RPMI8226 (cell line): ENCODE measurements around the gene TBCD.

Source experiments
- DNase-seq: peaks from one replicate; pipeline ENCODE4 v3.0.0-alpha.2; 2015

TBCD gene

DNA sequence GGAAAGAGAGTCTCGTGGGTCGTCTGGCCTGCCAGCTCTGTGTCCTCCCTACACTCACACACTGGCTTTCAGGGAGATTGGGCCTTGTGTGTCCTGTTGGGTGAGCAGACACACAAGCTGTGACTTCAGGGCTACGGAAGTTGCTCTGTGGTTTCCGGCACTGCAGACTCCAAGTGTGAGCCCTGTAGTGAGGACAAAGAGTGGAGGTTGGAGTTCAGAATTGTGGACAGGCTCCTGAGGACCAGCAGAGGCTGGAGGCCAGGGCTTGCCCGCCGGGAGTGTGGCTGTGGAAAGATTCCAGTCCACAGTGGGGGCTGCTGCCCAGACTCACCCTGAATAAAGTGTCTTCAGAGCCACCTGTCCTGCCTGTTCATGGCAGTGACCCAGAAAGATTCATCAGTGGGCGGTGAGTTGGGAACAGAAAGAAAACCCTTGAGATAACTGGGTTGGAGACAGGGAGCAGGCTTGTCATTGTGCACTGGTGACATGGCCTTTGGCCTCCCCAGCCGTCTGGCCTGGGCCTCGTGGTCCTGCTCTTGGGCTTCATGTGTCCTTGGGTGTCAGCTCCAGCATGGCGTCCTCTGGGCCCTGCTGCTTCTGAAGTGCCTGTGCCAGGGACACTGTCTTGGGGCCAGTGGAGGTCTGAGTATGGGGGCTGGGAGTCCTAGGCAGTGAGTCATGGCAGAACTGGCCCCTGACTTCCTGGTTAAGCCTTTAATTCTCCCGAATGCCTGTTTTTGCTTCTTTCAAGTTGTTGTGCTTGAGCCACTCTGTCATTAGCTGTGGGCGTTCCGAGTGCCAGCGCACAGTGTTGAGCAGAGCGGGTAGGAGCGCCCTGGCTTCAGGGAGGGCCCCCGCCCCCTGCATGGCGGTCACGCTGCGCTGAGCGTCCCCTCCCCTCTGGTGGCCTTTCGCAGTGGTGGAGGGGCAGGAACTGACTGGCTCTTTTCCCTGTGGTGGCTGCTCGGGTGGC lies 107.9 kb downstream of the TBCD start:
- DNase-seq: no peak

DNA sequence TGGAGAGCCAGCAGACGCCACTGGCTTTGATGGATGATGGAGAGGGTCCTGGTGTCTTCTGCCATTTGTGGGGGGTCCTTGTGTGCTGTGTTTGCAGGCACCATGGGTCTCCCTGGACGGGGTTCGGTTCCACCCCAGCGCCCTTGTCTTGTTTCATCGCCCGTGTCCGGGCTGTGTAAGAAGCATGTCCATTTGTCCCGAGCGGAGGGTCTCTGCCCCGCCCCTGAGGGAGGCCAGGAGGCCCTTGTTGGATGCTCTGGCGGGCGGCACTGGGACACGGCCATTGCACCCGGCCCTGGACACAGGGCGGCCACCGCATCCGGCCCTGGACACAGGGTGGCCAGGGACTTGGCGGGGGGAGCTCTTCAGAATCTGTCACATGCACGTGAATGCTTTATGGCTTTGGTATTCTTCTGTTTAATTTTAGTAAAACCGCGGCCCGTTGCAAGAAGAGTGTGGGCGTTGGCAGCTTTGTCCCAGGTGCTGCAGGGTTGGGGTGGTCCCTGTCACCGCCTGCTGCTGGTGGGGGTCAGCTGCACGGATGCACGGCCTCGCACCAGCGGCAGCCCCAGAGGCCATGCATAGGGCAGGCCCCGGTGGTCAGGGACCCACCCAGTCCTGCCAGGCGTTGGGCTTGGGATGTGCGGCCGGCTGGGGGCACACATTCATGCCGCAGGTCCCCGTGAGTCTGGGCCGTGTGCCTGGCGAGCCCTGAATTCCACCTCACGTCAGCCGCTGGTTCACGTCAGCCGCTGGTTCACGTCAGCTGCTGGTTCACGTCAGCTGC lies 108.9 kb downstream of the TBCD start:
- DNase-seq: no peak

DNA sequence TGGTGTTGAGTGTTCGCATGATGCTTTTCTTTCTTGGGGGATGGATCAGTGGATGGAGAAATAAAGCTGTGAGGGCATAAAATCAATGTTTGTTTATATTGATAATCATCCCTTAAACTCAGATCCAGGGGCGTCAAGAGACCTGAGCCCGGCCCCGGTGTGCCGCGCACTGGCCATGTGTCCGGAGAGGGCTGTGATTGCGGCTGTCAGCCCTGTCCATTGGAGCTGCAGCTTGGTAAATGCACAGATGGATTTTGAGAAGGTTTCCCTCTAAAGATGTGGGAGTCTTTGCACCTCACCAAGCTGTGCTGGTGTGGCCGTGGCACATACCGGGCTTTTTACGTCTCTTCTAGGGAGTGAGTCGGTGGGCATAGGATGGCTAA lies 109.5 kb downstream of the TBCD start:
- no peak for DNase-seq

DNA sequence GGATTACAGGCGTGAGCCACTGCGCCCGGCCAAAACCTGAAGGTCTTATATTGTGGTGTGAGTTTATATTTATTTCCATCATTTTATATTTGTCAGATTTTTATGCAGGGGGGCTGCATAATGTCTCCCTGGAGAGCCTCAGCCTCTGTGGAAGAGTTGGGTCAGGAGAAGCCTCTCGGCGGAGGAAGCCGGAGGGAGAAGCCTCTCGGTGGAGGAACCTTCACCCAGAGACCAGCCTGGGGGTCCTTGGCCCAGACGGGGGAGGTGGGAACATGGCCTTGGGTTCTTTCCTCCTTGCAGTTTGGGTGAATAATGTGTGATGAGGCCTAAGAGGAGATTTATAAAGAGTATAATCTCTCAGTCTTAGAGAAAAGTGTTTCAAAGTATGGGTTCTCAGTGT lies 110.3 kb downstream of the TBCD start:
- no peak for DNase-seq

GRCh38 chr17:82862737-82863382 lies 111.0 kb downstream of the TBCD start:
- no peak for DNase-seq

- no peak for DNase-seq
Observed at GRCh38 chr17:82863383-82863940, 111.6 kb downstream of the TBCD start.

DNA sequence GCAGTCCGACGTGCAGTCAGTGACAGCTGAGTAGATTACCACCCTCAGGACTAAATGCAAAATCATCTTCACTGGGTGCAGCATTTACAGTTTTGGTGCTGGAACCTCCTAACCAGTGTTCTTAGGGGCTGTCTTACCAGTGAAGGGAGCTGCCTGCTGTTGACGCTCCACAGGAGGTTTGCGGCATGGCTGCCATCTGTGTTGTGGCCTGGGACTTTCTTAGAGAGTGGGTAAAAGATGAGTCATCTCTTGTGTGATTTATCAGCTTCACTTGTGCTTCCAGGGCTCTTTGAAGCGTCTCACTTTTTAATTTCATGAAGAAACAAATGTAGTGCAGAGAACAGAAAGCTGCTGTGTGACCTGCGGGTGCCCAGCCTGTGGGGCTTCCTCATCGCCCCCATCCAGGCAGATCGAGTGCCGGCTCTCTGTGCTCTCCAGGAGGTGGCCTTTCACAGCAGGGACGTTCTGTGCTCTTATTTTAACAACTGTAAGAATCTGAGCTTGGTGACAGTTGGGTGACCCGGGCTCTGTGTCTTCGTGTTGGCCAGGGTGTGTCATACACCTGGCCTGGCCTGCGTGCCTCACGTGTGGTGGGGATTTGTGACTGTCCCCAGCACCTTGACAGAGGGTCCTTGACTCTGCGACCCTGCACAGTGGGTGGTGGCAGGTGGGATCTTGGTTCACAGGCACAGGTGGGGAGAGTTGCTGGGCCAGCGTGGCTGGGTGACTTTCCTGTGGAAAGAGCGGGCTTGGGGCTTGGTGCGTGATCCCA lies 112.3 kb downstream of the TBCD start:
- peak; percentile 34 for DNase-seq

DNA sequence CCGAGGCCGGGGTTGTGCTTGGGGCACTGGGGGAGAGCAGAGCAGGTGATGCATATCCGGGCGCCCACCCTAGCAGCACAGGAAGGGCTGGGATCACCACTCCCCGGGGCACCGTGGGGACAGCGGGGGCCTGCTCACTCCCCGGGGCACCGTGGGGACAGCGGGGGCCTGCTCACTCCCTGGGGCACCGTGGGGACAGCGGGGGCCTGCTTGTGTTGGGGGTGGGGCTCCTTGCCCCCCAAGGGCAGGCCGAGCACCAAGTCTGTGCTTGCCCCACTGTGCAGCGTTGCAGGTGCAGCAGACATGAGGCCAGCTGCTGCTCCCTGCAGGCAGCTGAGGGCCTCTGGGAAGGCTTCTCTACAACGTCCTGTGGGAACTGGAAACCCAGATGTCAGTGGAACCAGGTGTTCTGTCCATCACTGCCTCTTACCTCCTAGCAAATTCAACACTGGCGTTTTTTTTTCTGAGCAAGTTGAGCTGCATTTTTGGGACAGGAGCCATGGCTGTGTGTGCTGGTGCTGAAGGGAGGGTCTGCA lies 112.9 kb downstream of the TBCD start:
- DNase-seq: peak; percentile 11

DNA sequence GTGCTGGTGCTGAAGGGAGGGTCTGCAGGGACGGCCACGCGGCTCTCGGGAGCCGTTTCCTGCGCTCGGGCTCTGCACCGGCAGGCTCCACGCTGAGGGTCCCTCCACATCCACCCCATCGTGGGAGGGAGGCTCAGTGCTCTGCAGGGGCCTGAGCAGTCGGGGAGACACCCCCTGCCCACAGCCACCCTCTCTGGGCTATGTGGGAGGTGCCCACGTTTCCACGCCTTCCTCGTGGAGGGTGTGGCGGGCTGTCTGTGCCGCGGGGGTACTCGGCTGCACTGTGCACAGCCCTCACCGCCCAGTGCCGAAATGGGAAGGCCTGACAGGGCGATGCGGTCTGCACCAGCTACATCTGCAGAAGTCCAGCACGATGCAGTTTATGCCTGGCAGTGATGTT lies 113.4 kb downstream of the TBCD start:
- no peak for DNase-seq

DNA sequence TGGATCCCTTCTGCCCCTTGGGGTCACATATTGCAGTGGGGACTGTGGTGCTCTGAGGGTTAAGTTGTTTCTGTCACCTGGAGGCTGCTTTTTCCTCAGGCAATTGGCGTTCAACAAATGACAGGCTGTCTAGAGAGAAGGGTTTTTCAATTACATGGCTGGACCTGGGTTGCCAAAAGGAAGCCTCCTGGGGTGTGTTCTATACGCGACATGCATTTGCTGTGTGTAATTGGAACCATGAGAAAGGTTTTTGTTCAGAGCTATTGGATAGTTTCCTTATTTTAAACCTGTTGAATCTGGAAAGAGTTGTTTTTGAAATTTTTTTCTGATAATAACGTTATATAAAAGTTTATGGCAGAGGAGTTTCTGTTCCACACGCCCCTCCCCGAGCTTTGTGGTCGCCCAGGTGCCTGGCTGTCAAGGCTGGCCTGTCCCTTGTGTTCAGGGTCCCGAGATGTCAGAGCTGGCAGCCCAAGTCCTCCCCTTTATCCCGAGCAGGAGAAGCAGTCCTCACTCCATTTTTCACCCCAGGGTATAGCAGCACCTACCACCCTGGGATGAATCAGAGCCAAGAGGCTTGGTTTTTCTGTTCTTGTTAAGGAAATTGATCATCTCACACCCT lies 114.0 kb downstream of the TBCD start:
- no peak for DNase-seq

DNA sequence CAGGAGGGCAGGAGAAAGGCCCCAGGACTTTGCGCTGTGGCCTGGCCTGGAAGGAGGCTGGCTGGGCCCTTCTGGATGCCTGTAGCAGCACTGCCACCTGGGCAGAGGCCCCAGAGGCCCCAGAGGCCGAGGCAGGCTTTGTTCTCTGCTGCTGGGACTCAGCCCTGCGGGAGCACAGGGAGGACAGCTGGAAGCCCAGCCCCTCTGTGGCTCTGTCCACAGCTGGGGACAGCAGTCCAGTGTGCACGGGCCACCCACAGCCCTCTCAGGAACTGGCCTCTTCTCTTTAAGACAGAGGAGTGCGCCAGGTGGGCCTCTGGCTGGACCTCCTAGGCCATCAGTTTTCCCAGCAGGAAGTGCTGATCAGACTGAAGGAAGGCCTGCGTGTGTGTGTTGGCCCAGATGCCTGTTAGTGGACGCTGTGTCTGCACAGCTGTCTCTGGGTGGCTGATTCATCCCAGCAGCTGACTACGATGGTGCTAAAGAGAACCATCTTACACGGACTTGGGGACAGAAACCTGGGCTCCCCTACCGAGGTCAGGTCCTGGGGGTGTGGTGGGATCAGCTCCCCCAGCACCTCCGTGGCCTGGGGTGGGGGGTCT lies 114.8 kb downstream of the TBCD start:
- no peak for DNase-seq

DNA sequence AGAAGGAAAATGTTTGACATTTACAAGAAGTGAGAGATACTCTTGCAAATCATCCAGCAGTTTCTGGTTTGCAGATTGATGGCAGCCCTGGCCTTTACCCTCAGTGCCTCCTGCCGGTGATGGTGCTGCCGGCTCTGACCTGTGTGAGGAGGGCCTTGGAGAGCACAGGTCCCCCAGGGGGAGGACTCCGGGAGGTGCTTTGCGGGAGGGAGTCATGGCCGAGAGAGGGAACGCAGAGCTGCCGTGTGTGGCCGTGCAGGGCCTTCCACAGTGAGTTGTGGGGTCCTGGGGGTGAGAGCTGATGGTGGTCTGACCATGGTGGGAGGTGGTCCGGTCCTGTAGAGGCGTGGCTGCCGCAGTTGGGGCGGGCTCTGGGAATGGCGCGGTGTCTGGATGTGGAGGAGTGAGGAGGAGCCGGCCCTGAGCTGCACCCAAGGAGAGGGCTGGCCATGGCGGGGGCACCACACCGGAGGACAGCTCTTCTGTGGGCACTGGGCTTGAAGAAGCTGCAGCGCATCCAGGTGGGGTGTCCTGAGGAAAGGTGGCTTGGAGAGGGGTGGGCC lies 116.0 kb downstream of the TBCD start:
- no peak for DNase-seq

DNA sequence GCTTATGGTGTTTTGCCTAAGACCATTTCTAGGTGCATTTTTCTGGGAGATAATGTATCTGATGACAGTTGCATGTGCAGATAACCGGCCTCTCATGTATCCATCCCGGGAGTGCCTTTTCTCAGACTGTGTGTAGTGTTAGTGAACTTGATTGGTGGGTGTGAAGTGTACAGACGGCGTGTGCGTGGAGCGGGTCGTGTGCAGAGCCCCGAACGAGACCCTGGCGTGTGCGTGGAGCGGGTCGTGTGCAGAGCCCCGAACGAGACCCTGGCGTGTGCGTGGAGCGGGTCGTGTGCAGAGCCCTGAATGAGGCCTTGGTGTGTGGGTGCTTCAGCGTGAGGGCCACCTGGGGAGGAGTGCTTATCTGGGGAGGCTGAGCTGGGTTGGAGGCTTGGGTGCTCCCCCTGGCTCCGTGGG lies 116.9 kb downstream of the TBCD start:
- DNase-seq: no peak

DNA sequence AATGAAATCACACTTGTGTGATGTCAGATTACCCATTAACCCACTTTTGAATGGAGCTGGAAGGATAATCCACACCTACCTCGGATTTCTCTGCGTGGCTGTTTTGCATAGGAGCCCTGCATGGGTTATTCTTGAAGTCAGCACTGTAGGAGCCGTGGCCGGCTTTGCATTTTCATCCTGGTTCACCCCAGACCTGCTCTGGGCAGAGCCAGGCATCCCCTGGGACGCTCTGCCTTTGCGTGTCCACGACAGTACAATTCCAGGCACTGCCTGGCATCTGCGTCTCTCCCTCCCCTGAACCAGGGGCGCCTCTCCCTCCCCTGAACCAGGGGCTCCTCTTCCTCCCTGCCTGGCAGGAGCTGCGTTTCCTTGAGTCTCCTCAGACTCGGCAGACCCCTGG lies 117.7 kb downstream of the TBCD start:
- no peak for DNase-seq

DNA sequence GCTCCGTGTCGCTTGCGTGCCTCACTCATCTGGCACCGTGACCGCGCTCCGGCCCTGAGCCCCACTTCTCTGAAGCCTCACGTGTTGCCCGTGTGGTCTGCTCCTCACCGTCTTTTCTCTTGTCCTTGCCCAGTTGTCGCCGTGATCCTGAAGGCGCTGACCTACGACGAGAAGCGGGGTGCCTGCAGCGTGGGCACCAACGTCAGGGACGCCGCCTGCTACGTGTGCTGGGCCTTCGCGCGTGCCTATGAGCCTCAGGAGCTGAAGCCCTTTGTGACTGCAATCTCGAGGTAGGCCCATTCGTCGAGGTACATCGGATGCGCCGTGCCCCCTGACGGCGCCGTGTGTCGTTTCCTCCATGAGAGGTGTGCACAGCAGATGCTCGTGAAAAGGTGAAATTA lies 118.2 kb downstream of the TBCD start:
- no peak for DNase-seq

GRCh38 chr17:82870541-82870940 lies 118.7 kb downstream of the TBCD start:
- no peak for DNase-seq

DNA sequence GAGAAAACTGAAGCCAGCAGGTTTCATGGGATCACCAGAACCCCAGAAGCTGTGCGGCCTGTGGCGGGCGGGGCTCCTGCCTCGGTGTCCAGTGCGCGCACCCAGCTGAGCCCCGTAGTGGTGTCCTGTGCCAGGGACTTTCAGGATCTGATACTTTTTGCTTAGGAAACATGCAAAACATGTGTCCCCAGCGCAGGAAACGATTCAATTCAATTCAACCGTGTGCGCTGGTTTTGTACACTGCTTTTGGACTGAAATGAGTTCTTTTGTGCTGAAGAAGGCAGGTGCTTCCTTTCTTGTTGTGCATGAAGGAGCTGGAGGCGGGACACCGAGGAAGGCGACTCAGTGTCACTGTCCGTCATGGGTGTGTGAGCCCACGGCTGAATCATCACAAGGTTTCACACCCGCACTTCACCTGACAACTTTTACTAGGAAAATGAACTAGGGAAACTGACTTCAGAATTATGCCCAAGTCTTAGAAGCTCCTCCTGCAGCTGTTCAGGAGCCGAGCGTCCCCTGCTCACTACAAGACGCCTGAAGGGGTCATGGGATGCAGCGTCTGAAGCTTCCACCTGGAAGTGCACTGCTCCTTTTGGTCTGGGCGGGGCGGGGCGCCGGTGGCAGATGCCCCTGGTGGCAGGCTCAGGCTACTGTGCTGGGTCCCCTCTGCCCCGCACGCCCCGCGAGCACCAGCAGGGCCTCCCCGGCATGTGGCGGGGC lies 119.4 kb downstream of the TBCD start:
- DNase-seq: no peak

- DNase-seq: no peak
Observed at GRCh38 chr17:82871776-82872561, 120.1 kb downstream of the TBCD start.
